ENCODE measurements around the gene POLR3F.

Gene POLR3F

GRCh38 chr20:18527836-18528235, 60.6 kb downstream of the POLR3F start:
- H3K27me3 ChIP-seq (ENCODE audit: control insufficient read depth, insufficient read depth, low read length) = no peaks in the 10 kb centered on the region
- H3K27ac ChIP-seq (ENCODE audit: low read depth, low read length) = no peak overlapping the region
- no peaks in the 10 kb centered on the region for H3K4me1 ChIP-seq (ENCODE audit: control insufficient read depth, insufficient read depth, low read length)
- peaks cover 87% of the 10 kb centered on the region for H3K36me3 ChIP-seq (ENCODE audit: control insufficient read depth, insufficient read depth, low read length)
- H3K9ac ChIP-seq (ENCODE audit: low read length) = no peak overlapping the region
- no peaks in the 10 kb centered on the region for H3K9me3 ChIP-seq (ENCODE audit: control insufficient read depth, insufficient read depth, low read depth, low read length)
- no peak overlapping the region for H3K4me3 ChIP-seq (ENCODE audit: low read depth, low read length)

GRCh38 chr20:18529041-18529440, 61.9 kb downstream of the POLR3F start:
- Histone ChIP-seq H3K36me3 (ENCODE audit: control insufficient read depth, insufficient read depth, low read length) (peaks cover 96% of the 10 kb centered on the region), H3K9me3 (ENCODE audit: control insufficient read depth, insufficient read depth, low read depth, low read length) (no peaks in the 10 kb centered on the region), H3K27ac (ENCODE audit: low read depth, low read length) (no peak overlapping the region), H3K4me3 (ENCODE audit: low read depth, low read length) (no peak overlapping the region), H3K9ac (ENCODE audit: low read length) (no peak overlapping the region), H3K4me1 (ENCODE audit: control insufficient read depth, insufficient read depth, low read length) (no peaks in the 10 kb centered on the region), H3K27me3 (ENCODE audit: control insufficient read depth, insufficient read depth, low read length) (no peaks in the 10 kb centered on the region)

- no peak overlapping the region for H3K4me3 ChIP-seq (ENCODE audit: low read depth, low read length)
- H3K27me3 ChIP-seq (ENCODE audit: control insufficient read depth, insufficient read depth, low read length) = no peaks in the 10 kb centered on the region
- H3K9ac ChIP-seq (ENCODE audit: low read length) = no peak overlapping the region
- H3K4me1 ChIP-seq (ENCODE audit: control insufficient read depth, insufficient read depth, low read length) = no peaks in the 10 kb centered on the region
- peaks cover 83% of the 10 kb centered on the region for H3K36me3 ChIP-seq (ENCODE audit: control insufficient read depth, insufficient read depth, low read length)
- H3K9me3 ChIP-seq (ENCODE audit: control insufficient read depth, insufficient read depth, low read depth, low read length) = no peaks in the 10 kb centered on the region
- no peak overlapping the region for H3K27ac ChIP-seq (ENCODE audit: low read depth, low read length)
Observed at GRCh38 chr20:18532626-18533025, 65.4 kb downstream of the POLR3F start.

DNA sequence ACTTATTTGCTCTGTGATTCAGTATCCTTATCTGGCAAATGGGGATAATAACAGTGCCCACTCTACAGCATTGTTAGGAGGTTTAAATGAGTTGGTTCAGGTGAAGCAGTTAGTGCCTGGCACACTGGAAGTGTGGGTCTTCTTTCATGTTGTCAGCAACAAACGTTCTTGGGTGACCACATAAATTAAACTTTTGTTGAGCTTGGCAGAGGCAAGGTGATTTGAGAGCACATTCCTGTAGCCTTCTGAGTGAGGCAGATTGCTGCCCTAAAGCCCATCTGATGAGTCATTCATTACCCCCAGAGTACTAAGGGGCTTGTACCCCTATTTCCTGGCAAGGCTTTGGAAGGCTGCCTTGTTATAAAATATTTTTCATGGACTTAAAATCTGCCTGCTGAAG, 66.3 kb downstream of the POLR3F start:
- H3K9me3 ChIP-seq (ENCODE audit: control insufficient read depth, insufficient read depth, low read depth, low read length) = no peaks in the 10 kb centered on the region
- no peaks in the 10 kb centered on the region for H3K4me1 ChIP-seq (ENCODE audit: control insufficient read depth, insufficient read depth, low read length)
- H3K9ac ChIP-seq (ENCODE audit: low read length) = no peak overlapping the region
- no peak overlapping the region for H3K27ac ChIP-seq (ENCODE audit: low read depth, low read length)
- H3K36me3 ChIP-seq (ENCODE audit: control insufficient read depth, insufficient read depth, low read length) = peaks cover 80% of the 10 kb centered on the region
- no peak overlapping the region for H3K4me3 ChIP-seq (ENCODE audit: low read depth, low read length)
- no peaks in the 10 kb centered on the region for H3K27me3 ChIP-seq (ENCODE audit: control insufficient read depth, insufficient read depth, low read length)

- H3K36me3 ChIP-seq (ENCODE audit: control insufficient read depth, insufficient read depth, low read length) = peaks cover 76% of the 10 kb centered on the region
Observed at GRCh38 chr20:18533978-18534644, 66.9 kb downstream of the POLR3F start.

More at GRCh38 chr20:18533978-18534644, 66.9 kb downstream of the POLR3F start:
- Histone ChIP-seq H3K9ac (ENCODE audit: low read length) (no peak overlapping the region), H3K4me3 (ENCODE audit: low read depth, low read length) (no peak overlapping the region), H3K4me1 (ENCODE audit: control insufficient read depth, insufficient read depth, low read length) (no peaks in the 10 kb centered on the region), H3K9me3 (ENCODE audit: control insufficient read depth, insufficient read depth, low read depth, low read length) (no peaks in the 10 kb centered on the region), H3K27ac (ENCODE audit: low read depth, low read length) (no peak overlapping the region), H3K27me3 (ENCODE audit: control insufficient read depth, insufficient read depth, low read length) (no peaks in the 10 kb centered on the region)

Measured in HUES6 (cell line).